DOHH2 (cell line): Measurements from ENCODE around the gene DNAL1.

Experiments
- CTCF ChIP-seq: fragments of 200-600 bp; sonication (generic); IDR thresholded peaks from one replicate; pipeline ENCODE4 v1.5.1; 2014; ENCODE audit warnings: antibody characterized with exemption, mild to moderate bottlenecking, low read depth, low read length; ENCODE audit not compliant: poor library complexity, severe bottlenecking
- EZH2phosphoT487 ChIP-seq: fragments of 200-600 bp; sonication (generic); IDR thresholded peaks from 2 replicates; pipeline ENCODE4 v1.6.1; 2017; ENCODE audit warnings: borderline replicate concordance, mild to moderate bottlenecking, antibody characterized with exemption, low read length, moderate library complexity, mixed read lengths

DNA sequence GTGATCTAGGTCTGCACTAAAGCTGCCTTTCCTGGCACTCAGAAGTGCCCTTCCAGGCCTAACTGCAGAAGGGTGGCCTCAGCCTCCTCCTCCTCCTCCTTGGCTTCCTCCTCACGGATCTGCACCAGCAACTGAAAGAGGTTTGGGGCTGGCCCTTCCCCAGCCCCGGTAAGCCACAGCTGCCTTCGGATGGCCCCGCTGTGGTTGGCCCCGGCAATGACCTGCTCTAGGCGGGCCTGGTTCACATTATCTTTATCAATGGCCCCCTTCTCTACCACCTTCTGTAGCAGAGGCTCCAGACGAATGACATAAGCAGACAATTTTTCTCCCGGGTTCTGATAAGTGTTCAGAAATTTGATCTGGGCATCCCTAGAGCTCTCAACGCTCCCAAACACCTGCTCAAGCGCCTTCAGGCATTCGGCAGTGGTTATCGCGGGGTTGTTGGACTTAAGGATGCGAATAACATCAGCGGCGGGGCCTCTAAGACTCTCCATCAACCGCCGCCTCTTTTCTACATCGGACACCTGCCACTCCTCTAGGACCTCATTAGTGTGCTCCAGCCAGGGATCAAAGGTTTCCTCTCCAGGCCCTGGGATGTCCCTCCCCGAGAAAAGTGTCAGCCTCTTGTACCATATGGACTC is 67.9 kb downstream of the DNAL1 start:
- TF ChIP-seq CTCF: no peak
- TF ChIP-seq EZH2phosphoT487: no peak
